GM19043 (cell line): ENCODE measurements around the gene SHISA8.
"Not testable (repeated sequence)": the region's sequence is repeated elsewhere in the genome, so short reads cannot be mapped to it uniquely, and the experiment has no call there.

Experiments used
- ATAC-seq: cut with Tn5 transposase; IDR thresholded peaks from one replicate; pipeline ENCODE4 v1.9.1; 2021; ENCODE audit warnings: low read depth; ENCODE audit not compliant: unreplicated experiment

The SHISA8 gene

GRCh38 chr22:41900652-41901312 lies 14.1 kb downstream of the SHISA8 start:
- ATAC-seq: no peak

- no peak for ATAC-seq
Measured at GRCh38 chr22:41899992-41900651, 14.8 kb downstream of the SHISA8 start.

GRCh38 chr22:41899110-41899509 lies 15.8 kb downstream of the SHISA8 start:
- no peak for ATAC-seq

- ATAC-seq: no peak
Measured at GRCh38 chr22:41898645-41899044, 16.2 kb downstream of the SHISA8 start.

- ATAC-seq: no peak
Measured at GRCh38 chr22:41893591-41894375, 21.1 kb downstream of the SHISA8 start.

- no peak for ATAC-seq
Measured at GRCh38 chr22:41892721-41893120, 22.2 kb downstream of the SHISA8 start.

GRCh38 chr22:41891407-41891806 lies 23.5 kb downstream of the SHISA8 start:
- ATAC-seq: no peak

GRCh38 chr22:41888627-41889200 lies 26.2 kb downstream of the SHISA8 start:
- ATAC-seq: no peak

GRCh38 chr22:41885516-41885915 lies 29.4 kb downstream of the SHISA8 start:
- ATAC-seq: no peak

GRCh38 chr22:41885116-41885515 lies 29.8 kb downstream of the SHISA8 start:
- ATAC-seq: no peak

- no peak for ATAC-seq
Measured at GRCh38 chr22:41883400-41883799, 31.5 kb downstream of the SHISA8 start.

GRCh38 chr22:41880653-41881052 lies 34.2 kb downstream of the SHISA8 start:
- ATAC-seq: no peak

GRCh38 chr22:41876675-41877074 lies 38.2 kb downstream of the SHISA8 start:
- ATAC-seq: no peak

GRCh38 chr22:41876275-41876674 lies 38.6 kb downstream of the SHISA8 start:
- no peak for ATAC-seq

GRCh38 chr22:41875531-41876270 lies 39.2 kb downstream of the SHISA8 start:
- ATAC-seq: no peak

GRCh38 chr22:41874090-41874489 lies 40.8 kb downstream of the SHISA8 start:
- ATAC-seq: no peak

- no peak for ATAC-seq
Measured at GRCh38 chr22:41873391-41873790, 41.5 kb downstream of the SHISA8 start.

GRCh38 chr22:41870786-41871185 lies 44.1 kb downstream of the SHISA8 start:
- no peak for ATAC-seq

GRCh38 chr22:41870081-41870480 lies 44.8 kb downstream of the SHISA8 start:
- ATAC-seq: not testable (repeated sequence)

- ATAC-seq: no peak
Measured at GRCh38 chr22:41868556-41868955, 46.3 kb downstream of the SHISA8 start.

GRCh38 chr22:41863472-41863871 lies 51.4 kb downstream of the SHISA8 start:
- ATAC-seq: no peak
